Measurements from ENCODE around the gene TMEM217. TPM values are rescaled to one million over a fixed set of nuclear protein-coding genes. Genes with fewer than 3 reads are reported as not detected.

The TMEM217 gene
- total and polyA plus RNA-seq, 2 of the 4 experiments (the other 2 are of a cell fraction), result 1.4 to 3.5 TPM

DNA sequence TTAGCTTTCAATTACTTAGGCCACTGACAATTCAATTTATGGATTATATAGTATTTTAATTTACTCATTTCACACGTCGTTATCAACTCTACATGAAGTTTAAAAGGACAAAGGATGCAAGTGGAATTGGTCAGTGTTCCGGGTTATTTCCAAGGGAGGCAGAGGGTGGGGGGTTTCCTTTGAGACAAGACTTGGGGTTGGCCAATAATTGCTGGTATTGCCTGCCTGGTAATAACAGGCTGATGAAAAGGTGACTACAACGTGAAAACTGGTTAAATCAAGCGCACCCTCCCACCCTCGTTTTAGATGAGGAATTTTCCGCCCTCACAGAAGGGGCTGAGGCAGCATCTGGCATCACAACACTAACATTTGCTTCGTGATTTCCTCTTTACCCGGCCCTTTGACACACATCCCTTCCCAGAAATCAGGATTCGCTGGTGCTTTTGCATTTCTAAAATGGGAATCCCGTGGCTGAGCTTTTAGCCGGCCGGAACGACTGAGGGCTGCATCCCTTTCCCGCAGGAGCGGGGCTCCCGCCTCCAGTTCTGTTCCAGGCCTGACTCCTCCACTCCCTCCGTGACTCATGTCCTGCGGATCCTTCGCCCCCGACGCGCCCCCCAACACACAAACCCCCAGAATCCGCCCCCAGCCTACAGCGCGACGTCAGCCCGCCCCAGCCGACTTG is 89.0 kb downstream of the TMEM217 start (continued):
- peak; percentile 2; the same call in 1 of the 2 replicates for TF ChIP-seq SMC3 (IDR thresholded peaks at IDR 0.05; ENCODE audit: low read depth, low read length)
- TF ChIP-seq MAZ (IDR thresholded peaks at IDR 0.05; ENCODE audit: borderline replicate concordance, low read depth, low read length), result peak; percentile 42

DNA sequence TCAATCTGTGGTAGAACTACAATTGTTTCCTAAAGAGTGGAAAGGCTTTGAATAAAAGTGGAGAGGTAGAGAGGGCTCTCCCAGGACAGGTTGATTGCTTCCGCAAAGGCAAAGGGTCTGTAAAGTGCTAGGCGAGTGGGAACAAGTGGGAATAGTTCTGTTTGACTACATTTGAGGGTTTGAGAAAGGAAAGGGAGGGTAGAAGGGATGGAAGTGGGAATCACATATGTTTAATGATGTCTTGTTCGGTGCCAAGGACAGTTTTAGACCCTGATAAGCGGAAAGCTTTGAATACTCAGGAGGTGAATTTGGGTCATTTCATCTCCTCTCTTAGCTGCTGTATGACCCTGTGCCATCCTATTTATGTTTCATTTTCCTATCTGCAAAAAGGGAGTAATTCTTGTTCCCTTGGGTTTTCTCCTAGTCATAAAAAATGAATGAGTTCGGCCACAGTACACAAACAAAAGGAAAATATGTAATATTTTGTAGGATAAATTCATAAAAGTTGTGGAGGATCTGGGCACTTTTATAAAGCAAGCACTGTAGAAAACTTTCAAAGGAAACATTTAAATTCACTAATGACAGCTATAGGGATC is 89.7 kb downstream of the TMEM217 start:
- Histone ChIP-seq H3K4me1 (ENCODE audit: control insufficient read depth, insufficient read depth, low read length) (peaks cover 5% of the 10 kb centered on the region), H3K27ac (ENCODE audit: insufficient read depth, low read length) (peak overlapping the region; percentile 51; the same call in 1 of the 2 replicates), H2AK9ac (replicated peaks; ENCODE audit: low read depth, low read length, poor library complexity) (no peak overlapping the region), H4K5ac (ENCODE audit: low read depth, low read length) (peak overlapping the region; percentile 65), H3K9me1 (ENCODE audit: insufficient read depth, low read length) (no peaks in the 10 kb centered on the region; the same call in 1 of the 2 replicates), H4K91ac (ENCODE audit: insufficient read depth, low read depth, low read length) (peak overlapping the region; percentile 81), H3K56ac (ENCODE audit: extremely low read depth, insufficient read depth, low read length) (no peak overlapping the region), H3K27me3 (ENCODE audit: control insufficient read depth, insufficient read depth, low read length) (no peaks in the 10 kb centered on the region), H3K36me3 (ENCODE audit: control insufficient read depth, insufficient read depth, low read length) (peaks cover 18% of the 10 kb centered on the region; the same call in 1 of the 2 replicates), H4K8ac (ENCODE audit: low read depth in 2 of 2, low read length in 2 of 2) (peak overlapping the region; percentile 61 to 81; a peak in 3 of 4 replicates), H3K4ac (ENCODE audit: low read depth, low read length) (peak overlapping the region; percentile 70; the same call in 1 of the 2 replicates), H3K9me3 (ENCODE audit: control insufficient read depth, insufficient read depth, low read length) (no peaks in the 10 kb centered on the region), H3K4me2 (ENCODE audit: low read depth, low read length) (no peak overlapping the region; the same call in 1 of the 2 replicates), H2AK5ac (ENCODE audit: low read depth, low read length) (peak overlapping the region; percentile 1; the same call in 1 of the 2 replicates), H3K9ac (ENCODE audit: low read depth, low read length) (no peak overlapping the region), H4K20me1 (ENCODE audit: insufficient read depth, low read length) (peaks cover 24% of the 10 kb centered on the region), H3K18ac (ENCODE audit: low read depth, low read length) (peak overlapping the region; percentile 17; the same call in 1 of the 2 replicates), H2BK20ac (ENCODE audit: low read depth, low read length) (peak overlapping the region; percentile 7), H3K79me1 (ENCODE audit: low read depth in 1 of 2, low read length in 2 of 2) (peaks cover 10 to 24% of the 10 kb centered on the region in 2 experiments), H2BK5ac (ENCODE audit: low read depth, low read length, poor library complexity, severe bottlenecking) (peak overlapping the region; percentile 94), H2BK120ac (ENCODE audit: low read depth, low read length) (peak overlapping the region; percentile 61), H3K4me3 (ENCODE audit: insufficient read depth, low read depth, low read length) (no peak overlapping the region), H3K23ac (ENCODE audit: low read depth, low read length) (peak overlapping the region; percentile 41; the same call in 1 of the 2 replicates), H2AFZ (replicated peaks; ENCODE audit: low read length, poor library complexity) (no peak overlapping the region), H2BK15ac (ENCODE audit: low read depth, low read length) (peak overlapping the region; percentile 10), H3K14ac (replicated peaks; ENCODE audit: low read depth, low read length) (no peak overlapping the region; the same call in 1 of the 2 replicates)
- DNase-seq, result no peak
- BruUV-seq (replicated peaks), result no TSS peak
- dilution Hi-C loops (cut with HindIII; ENCODE audit: low sequenced_read_pairs, unreplicated experiment) (no loop called here), intact Hi-C loops (cut with micrococcal nuclease) (no loop called here), in situ Hi-C loops (cut with MboI; ENCODE audit: low sequenced_read_pairs) (no loop called here)
- no peak for ATAC-seq (ENCODE audit: low read depth)
- ChIA-PET CTCF (interaction anchor here (1.0 to 1.6 kb wide), 3 partner anchors 42 to 146 kb away, joined by 3 to 6 read pairs (median 4); no protein-coding TSS in a partner anchor), POLR2A (ENCODE audit: unreplicated experiment) (no interaction called here)
- 73% methylated on average over 2 of the region's 5 CpGs; no CpG with 5 or more reads in 1 of the 2 experiments for WGBS, 2 experiments (ENCODE audit: extremely low coverage in 2 of 2, insufficient read length in 1 of 2)
- TF ChIP-seq, protein P1, sequence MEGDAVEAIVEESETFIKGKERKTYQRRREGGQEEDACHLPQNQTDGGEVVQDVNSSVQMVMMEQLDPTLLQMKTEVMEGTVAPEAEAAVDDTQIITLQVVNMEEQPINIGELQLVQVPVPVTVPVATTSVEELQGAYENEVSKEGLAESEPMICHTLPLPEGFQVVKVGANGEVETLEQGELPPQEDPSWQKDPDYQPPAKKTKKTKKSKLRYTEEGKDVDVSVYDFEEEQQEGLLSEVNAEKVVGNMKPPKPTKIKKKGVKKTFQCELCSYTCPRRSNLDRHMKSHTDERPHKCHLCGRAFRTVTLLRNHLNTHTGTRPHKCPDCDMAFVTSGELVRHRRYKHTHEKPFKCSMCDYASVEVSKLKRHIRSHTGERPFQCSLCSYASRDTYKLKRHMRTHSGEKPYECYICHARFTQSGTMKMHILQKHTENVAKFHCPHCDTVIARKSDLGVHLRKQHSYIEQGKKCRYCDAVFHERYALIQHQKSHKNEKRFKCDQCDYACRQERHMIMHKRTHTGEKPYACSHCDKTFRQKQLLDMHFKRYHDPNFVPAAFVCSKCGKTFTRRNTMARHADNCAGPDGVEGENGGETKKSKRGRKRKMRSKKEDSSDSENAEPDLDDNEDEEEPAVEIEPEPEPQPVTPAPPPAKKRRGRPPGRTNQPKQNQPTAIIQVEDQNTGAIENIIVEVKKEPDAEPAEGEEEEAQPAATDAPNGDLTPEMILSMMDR (conservative IDR thresholded peaks at IDR 0.05; ENCODE audit: low read depth, low read length), result no peak
- TF ChIP-seq RFX5 (IDR thresholded peaks at IDR 0.05; ENCODE audit: low read depth, low read length), result no peak
- no peak for TF ChIP-seq RAD21 (IDR thresholded peaks at IDR 0.05; ENCODE audit: low read length)
- TF ChIP-seq MXI1 (IDR thresholded peaks at IDR 0.05; ENCODE audit: borderline replicate concordance, low read depth, low read length), result no peak
- TF ChIP-seq, protein P2, sequence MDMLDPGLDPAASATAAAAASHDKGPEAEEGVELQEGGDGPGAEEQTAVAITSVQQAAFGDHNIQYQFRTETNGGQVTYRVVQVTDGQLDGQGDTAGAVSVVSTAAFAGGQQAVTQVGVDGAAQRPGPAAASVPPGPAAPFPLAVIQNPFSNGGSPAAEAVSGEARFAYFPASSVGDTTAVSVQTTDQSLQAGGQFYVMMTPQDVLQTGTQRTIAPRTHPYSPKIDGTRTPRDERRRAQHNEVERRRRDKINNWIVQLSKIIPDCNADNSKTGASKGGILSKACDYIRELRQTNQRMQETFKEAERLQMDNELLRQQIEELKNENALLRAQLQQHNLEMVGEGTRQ (IDR thresholded peaks at IDR 0.05; ENCODE audit: low read depth, low read length), result no peak
- TF ChIP-seq, protein P3, sequence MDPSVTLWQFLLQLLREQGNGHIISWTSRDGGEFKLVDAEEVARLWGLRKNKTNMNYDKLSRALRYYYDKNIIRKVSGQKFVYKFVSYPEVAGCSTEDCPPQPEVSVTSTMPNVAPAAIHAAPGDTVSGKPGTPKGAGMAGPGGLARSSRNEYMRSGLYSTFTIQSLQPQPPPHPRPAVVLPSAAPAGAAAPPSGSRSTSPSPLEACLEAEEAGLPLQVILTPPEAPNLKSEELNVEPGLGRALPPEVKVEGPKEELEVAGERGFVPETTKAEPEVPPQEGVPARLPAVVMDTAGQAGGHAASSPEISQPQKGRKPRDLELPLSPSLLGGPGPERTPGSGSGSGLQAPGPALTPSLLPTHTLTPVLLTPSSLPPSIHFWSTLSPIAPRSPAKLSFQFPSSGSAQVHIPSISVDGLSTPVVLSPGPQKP (IDR thresholded peaks at IDR 0.05; ENCODE audit: borderline replicate concordance, low read depth, low read length), result no peak
- no peak for TF ChIP-seq BHLHE40 (IDR thresholded peaks at IDR 0.05; ENCODE audit: low read depth, low read length)
- no peak for TF ChIP-seq SMC3 (IDR thresholded peaks at IDR 0.05; ENCODE audit: low read depth, low read length)
- TF ChIP-seq CHD1 (IDR thresholded peaks at IDR 0.05; ENCODE audit: low read depth, low read length), result no peak

Data from IMR-90 (cell line).